Activated CD4-positive, alpha-beta T cell treated with anti-CD3 and anti-CD28 coated beads, Interleukin-10, Interleukin-2, amounts not matched to agents 100 ng/mL and 50 ng/mL, durations not matched to agents 16 hours and 8 hours (primary cell): Measurements from ENCODE around the gene STK11IP.

Source experiments
- DNase-seq: peaks from one replicate; pipeline ENCODE4 v3.0.0-alpha.2; 2020

STK11IP gene

GRCh38 chr2:219578811-219579613, 18.6 kb upstream of the STK11IP start:
- no peak for DNase-seq

DNA sequence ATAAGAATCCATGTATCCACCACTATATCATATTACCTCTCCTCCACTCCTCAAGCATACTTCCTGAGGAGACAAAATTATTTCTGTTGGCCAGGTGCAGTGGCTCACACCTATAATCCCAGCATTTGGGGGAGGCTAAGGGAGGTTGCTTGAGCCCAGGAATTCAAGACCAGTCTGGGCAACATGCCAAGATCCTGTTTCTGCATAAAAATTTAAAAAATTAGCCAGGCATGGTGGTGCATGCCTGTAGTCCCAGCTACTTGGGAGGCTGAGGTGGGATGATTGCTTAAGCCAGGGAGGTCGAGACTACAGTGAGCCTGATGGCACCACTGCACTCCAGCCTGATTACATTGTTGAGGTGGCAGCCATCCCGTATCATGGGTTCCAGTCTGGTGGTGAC, 16.3 kb upstream of the STK11IP start:
- no peak for DNase-seq

DNA sequence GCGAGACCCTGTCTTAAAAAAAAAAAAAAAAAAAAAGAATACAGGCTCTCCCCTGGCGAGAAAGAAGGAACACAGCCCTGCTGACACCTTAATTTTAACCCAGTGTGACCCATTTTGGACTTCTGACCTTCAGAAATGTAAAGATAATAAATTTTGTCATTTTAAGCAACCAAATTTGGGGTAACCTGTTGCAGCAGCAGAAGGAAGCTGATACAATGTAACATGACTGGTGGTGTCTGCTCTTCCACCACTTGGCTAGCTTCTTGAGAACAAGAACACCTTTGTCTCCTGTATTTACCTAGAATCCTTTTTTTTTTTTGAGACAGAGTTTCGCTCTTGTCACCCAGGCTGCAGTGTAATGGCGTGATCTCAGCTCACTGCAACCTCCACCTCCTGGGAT, 6.6 kb upstream of the STK11IP start:
- no peak for DNase-seq

- no peak for DNase-seq
These were observed 4.9 kb upstream of the STK11IP start for GRCh38 chr2:219592736-219593135.

GRCh38 chr2:219593154-219593553, 4.5 kb upstream of the STK11IP start:
- DNase-seq = no peak

DNA sequence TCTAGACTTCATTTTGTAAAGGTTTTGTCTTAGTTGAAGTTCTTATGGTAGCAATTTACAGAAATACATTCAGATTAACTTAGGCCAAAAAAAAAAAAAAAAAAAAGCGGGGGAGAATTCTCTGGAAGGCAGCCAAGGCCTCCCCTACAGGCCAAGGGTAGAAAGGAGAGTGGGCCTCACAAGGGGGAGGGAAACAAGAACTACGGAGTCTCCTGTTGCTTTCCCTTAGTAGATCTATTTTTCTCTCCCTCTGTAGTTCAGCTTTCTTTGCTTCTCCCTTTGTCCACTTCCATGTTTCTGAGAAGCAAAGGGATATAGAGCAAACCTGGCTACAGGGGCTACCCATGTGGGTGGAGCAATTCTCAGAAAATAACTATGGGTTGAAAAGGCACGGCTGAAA, 2.4 kb upstream of the STK11IP start:
- DNase-seq = no peak

DNA sequence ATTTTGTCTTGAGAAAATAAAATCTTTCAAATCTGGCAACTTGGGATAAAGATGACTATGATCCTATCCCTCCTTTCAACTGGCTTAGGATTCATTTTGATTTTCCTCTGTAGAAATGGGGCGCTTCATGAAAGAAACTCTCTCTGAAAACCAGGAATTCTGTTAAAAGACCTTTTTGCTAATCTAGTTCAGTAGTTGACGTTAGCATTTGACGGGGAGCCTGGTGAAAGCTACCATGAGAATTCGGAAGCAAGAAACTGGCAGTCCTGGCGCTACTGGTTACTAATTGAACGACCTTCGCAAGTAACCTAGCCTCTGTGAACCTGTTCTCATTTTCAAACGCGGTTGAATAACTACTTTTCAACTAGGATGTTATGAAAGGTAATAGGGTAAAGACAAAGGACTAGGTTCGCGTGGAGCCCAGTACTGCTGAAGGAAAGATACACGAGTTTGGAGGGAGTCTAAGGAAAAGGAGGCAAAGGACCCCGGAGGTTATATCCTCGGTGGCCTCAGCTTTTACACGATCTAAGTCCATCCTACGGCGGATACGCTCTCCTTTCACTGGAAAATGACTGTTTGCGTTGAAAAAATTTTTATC, 604 bp upstream of the STK11IP start:
- DNase-seq = no peak

- DNase-seq = no peak
These were observed 836 bp downstream of the STK11IP start for GRCh38 chr2:219598308-219599078.

DNA sequence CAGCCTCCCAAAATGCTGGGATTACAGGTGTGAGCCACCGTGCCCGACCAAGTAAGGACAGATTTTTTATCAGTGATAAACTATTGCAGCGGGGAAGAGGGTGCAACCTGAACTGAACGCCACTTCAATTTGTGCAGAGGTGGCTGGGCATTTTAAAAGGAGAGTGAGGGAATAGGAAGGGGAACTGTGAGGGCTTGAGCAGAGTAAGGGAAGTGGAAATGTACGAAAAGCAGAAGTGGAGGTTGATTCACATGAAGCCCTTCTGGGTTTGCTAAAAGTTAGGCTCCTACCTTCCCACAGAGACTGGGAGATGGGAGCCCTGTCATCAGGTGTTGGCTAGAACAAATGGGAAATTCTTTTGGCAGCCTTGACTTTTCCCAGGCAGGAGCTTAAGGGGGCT, 6.1 kb downstream of the STK11IP start:
- DNase-seq = no peak

- no peak for DNase-seq
These were observed 7.9 kb downstream of the STK11IP start for GRCh38 chr2:219605607-219605954.

- DNase-seq = no peak
These were observed 10.3 kb downstream of the STK11IP start for GRCh38 chr2:219607931-219608330.

GRCh38 chr2:219608399-219608964, 10.8 kb downstream of the STK11IP start:
- no peak for DNase-seq

- DNase-seq = no peak
These were observed 11.6 kb downstream of the STK11IP start for GRCh38 chr2:219609149-219609750.

DNA sequence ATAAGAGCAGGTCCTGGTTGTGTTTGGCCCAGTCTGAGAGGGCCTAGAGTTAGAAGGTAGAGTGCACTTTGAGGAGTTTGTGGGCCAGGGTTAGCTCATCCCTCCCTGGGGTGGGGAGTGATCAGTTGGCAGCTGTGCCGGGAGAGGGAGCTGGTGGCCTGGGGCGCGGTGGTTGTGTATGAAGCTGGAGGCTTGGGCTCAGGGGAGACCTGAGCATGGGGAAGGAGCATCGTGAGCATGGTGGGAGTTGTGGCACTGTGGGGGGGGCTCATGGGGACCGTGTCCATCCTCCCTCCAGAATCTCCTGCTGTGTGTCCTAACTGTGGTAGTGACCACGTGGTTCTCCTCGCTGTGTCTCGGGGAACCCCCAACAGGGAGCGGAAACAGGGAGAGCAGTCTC, 13.6 kb downstream of the STK11IP start:
- DNase-seq = no peak

DNA sequence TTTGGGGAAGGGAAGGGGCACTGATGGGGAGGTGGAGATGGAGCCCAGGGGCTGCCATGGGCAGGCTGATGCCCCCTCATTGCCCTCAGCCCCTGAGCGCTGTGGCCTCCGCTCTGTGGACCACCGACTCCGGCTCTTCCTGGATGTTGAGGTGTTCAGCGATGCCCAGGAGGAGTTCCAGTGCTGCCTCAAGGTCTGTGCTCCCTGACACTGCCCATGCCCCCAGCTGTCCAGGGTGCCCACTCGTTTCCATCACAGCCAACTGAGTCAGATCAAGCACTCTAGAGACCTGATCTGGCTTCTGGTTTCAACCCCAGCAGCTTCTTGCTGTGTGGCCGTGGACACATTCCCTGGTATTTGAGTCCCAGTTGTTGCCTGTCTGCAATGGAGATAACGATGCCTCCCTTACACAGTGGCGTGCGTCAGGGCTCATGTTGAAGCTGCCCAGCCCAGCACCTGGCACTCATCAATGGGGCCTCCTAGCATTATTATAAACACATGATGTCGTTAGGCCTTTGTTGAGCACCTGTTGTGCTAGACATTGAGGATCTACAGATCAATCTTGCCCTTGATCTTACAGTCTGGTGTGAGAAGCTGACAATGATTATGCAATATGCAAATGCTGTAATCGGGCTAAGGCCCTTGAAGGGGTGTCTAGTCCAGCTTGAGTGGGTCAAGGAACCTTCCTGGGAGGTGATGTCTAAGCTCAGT, 14.4 kb downstream of the STK11IP start:
- DNase-seq = no peak

DNA sequence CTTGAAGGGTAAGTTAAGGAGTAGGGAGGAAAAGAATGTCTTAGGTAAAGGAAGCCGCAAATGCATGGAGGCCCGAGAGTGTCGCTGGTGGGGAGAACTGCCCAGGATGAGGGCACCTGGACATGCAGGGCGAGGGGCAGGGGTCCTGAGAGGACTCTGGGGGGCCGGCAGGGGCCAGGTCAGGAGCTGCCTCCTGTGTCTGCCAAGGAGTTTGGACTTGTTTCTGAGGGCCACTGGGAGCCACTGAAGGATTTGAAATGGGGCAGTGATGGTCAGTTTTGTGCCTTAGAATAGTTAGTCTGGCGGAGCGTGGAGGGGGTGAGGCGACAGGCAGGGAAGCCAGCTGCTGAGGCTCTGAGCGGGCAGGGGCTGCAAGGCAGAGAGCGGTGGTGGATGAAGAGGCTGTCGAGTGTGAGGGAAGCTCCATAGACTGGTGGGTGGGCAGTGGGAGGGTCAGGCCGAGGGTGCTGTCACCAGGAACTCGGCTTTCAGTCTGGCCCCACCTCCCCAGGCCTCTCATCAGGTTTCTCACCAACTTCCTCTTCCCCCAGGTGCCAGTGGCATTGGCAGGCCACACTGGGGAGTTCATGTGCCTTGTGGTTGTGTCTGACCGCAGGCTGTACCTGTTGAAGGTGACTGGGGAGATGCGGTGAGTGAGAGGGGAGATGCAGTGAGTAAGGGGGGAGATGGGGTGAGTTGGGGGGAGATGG, 15.1 kb downstream of the STK11IP start:
- no peak for DNase-seq

GRCh38 chr2:219613461-219614070, 15.9 kb downstream of the STK11IP start:
- DNase-seq = no peak

DNA sequence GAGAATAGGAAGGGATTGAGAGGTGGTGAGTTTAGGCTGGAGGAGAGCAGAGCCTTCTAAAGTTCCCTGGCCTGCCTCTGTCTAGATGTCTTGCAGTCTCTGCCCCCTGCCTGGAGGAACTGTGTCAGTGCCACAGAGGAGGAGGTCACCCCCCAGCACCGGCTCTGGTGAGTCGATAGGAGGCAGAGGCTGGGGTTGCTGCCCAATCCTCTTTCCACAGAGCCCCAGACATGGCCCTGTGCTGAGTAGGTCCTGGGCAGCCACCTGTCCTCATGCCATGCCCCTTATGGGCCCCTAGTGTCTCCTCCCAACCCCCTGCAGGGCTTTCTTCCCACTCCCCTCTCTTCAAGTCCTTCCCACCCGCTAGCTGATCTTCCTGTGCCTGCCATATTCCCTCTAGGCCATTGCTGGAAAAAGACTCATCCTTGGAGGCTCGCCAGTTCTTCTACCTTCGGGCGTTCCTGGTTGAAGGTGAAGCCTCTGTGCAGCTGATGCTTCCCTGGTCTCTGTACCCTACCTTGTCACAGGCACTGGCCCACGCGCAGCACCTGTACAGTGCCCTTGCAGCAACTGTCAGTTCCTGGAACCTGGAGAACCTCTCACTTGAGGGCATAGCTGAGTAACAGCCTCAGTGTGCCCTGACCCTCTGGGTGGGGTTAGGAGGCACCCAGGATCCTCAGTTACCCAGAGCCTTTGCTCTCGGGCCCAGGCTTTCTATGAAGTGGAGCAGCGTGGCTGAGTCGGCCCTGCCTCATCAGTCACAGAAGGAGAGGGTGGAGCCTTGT, 16.6 kb downstream of the STK11IP start:
- DNase-seq = no peak

DNA sequence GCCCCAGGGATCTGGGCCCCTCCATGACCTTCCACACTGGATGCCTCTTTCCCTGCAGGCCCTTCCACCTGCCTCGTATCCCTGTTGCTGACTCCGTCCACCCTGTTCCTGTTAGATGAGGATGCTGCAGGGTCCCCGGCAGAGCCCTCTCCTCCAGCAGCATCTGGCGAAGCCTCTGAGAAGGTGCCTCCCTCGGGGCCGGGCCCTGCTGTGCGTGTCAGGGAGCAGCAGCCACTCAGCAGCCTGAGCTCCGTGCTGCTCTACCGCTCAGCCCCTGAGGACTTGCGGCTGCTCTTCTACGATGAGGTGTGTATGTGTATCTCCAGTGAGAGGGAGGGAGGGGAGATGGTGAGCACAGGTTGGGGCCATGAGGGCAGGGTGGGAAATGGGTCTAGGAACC, 17.4 kb downstream of the STK11IP start:
- DNase-seq = no peak

GRCh38 chr2:219615894-219616293, 18.2 kb downstream of the STK11IP start:
- no peak for DNase-seq

- no peak for DNase-seq
These were observed 18.9 kb downstream of the STK11IP start for GRCh38 chr2:219616550-219616949.
